T-helper 2 cell treated with Interferon-gamma antibody and Interleukin-4, amounts not matched to agents 5 μg/mL and 100 μg/mL, for 36 hours (primary cell): ENCODE results near the gene ZBTB46.
"Not testable (repeated sequence)": the region's sequence is repeated elsewhere in the genome, so short reads cannot be mapped to it uniquely, and the experiment has no call there.

Experiments
- DNase-seq: peaks from one replicate; pipeline ENCODE4 v3.0.0; 2021; ENCODE audit warnings: low spot score
- H3K27ac Mint-ChIP-seq: one replicate; pipeline ENCODE4 v1.8.0; 2021; ENCODE audit warnings: mild to moderate bottlenecking, mixed read lengths
- H3K27me3 Mint-ChIP-seq: one replicate; pipeline ENCODE4 v1.8.0; 2021; ENCODE audit warnings: low read depth, mixed read lengths
- H3K36me3 Mint-ChIP-seq: one replicate; pipeline ENCODE4 v1.8.0; 2021; ENCODE audit warnings: low read depth, mixed read lengths
- H3K4me1 Mint-ChIP-seq: one replicate; pipeline ENCODE4 v1.8.0; 2021; ENCODE audit warnings: low read depth, mixed read lengths
- H3K4me3 Mint-ChIP-seq: one replicate; pipeline ENCODE4 v1.8.0; 2022; ENCODE audit warnings: mild to moderate bottlenecking, moderate library complexity, mixed read lengths
- H3K9me3 Mint-ChIP-seq: one replicate; pipeline ENCODE4 v1.8.0; 2021; ENCODE audit warnings: mixed read lengths

ZBTB46 gene

GRCh38 chr20:63730189-63730733 lies 100.8 kb downstream of the ZBTB46 start:
- not testable (repeated sequence) for DNase-seq, H3K27ac Mint-ChIP-seq, H3K4me3 Mint-ChIP-seq, H3K27me3 Mint-ChIP-seq, H3K9me3 Mint-ChIP-seq
- H3K4me1 Mint-ChIP-seq: peaks cover 38% of the 10 kb centered on the region
- H3K36me3 Mint-ChIP-seq: peaks cover 44% of the 10 kb centered on the region

- H3K27ac Mint-ChIP-seq, H3K27me3 Mint-ChIP-seq, DNase-seq, H3K4me3 Mint-ChIP-seq: not testable (repeated sequence)
- H3K4me1 Mint-ChIP-seq: peaks cover 17% of the 10 kb centered on the region
- H3K36me3 Mint-ChIP-seq: peaks cover 70% of the 10 kb centered on the region
- peaks cover 17% of the 10 kb centered on the region for H3K9me3 Mint-ChIP-seq
Measured at GRCh38 chr20:63722967-63723622, 108.0 kb downstream of the ZBTB46 start.

- Mint-ChIP-seq H3K27ac (no peak overlapping the region), H3K36me3 (peaks cover 77% of the 10 kb centered on the region), H3K4me1 (peaks cover 8% of the 10 kb centered on the region), H3K27me3 (no peaks in the 10 kb centered on the region), H3K9me3 (peaks cover 24% of the 10 kb centered on the region), H3K4me3 (no peak overlapping the region)
- DNase-seq: no peak
Measured at GRCh38 chr20:63718996-63719395, 112.1 kb downstream of the ZBTB46 start.

- no peak for DNase-seq
- Mint-ChIP-seq H3K4me3 (no peak overlapping the region), H3K9me3 (peaks cover 28% of the 10 kb centered on the region), H3K4me1 (peaks cover 11% of the 10 kb centered on the region), H3K27me3 (no peaks in the 10 kb centered on the region), H3K36me3 (peaks cover 77% of the 10 kb centered on the region), H3K27ac (no peak overlapping the region)
Measured at GRCh38 chr20:63714858-63715257, 116.2 kb downstream of the ZBTB46 start.

GRCh38 chr20:63712191-63712590 lies 118.9 kb downstream of the ZBTB46 start:
- no peak overlapping the region for H3K27ac Mint-ChIP-seq
- H3K36me3 Mint-ChIP-seq: peaks cover 74% of the 10 kb centered on the region
- H3K4me3 Mint-ChIP-seq: no peak overlapping the region

GRCh38 chr20:63711085-63711645 lies 119.9 kb downstream of the ZBTB46 start:
- peak overlapping the region; percentile 71 for H3K4me3 Mint-ChIP-seq

More at GRCh38 chr20:63712191-63712590, 118.9 kb downstream of the ZBTB46 start:
- Mint-ChIP-seq H3K9me3 (peaks cover 17% of the 10 kb centered on the region), H3K4me1 (peaks cover 19% of the 10 kb centered on the region), H3K27me3 (no peaks in the 10 kb centered on the region)
- no peak for DNase-seq

GRCh38 chr20:63709149-63709527 lies 121.9 kb downstream of the ZBTB46 start:
- H3K27ac Mint-ChIP-seq: no peak overlapping the region
- peaks cover 68% of the 10 kb centered on the region for H3K36me3 Mint-ChIP-seq
- peaks cover 37% of the 10 kb centered on the region for H3K4me1 Mint-ChIP-seq
- H3K9me3 Mint-ChIP-seq: peaks cover 5% of the 10 kb centered on the region
- H3K4me3 Mint-ChIP-seq: peak overlapping the region; percentile 88
- H3K27me3 Mint-ChIP-seq: no peaks in the 10 kb centered on the region
- no peak for DNase-seq

More at GRCh38 chr20:63711085-63711645, 119.9 kb downstream of the ZBTB46 start:
- no peaks in the 10 kb centered on the region for H3K27me3 Mint-ChIP-seq
- peaks cover 74% of the 10 kb centered on the region for H3K36me3 Mint-ChIP-seq
- DNase-seq: no peak
- no peak overlapping the region for H3K27ac Mint-ChIP-seq
- H3K9me3 Mint-ChIP-seq: peaks cover 14% of the 10 kb centered on the region
- H3K4me1 Mint-ChIP-seq: peaks cover 28% of the 10 kb centered on the region

GRCh38 chr20:63708301-63709148 lies 122.5 kb downstream of the ZBTB46 start:
- no peak for DNase-seq
- Mint-ChIP-seq H3K36me3 (peaks cover 65% of the 10 kb centered on the region), H3K27me3 (no peaks in the 10 kb centered on the region), H3K9me3 (peaks cover 5% of the 10 kb centered on the region), H3K4me3 (peak overlapping the region; percentile 88), H3K27ac (peak overlapping the region; percentile 67), H3K4me1 (peaks cover 37% of the 10 kb centered on the region)

GRCh38 chr20:63707558-63708300 lies 123.3 kb downstream of the ZBTB46 start, which contains the start of the genes ARFRP1 and ZGPAT:
ARFRP1 (minus strand) TSS chr20:63707976; CDS start chr20:63707091, 885 bp downstream.
ZGPAT (plus strand) TSS chr20:63708039; CDS start chr20:63708581, 542 bp downstream.
- peak; percentile 91 for DNase-seq
- peak within 1 kb of the TSS; percentile 94 for H3K4me3 Mint-ChIP-seq
- peaks cover 63% of the 10 kb centered on the region for H3K36me3 Mint-ChIP-seq
- H3K27me3 Mint-ChIP-seq: no peaks in the 10 kb centered on the region
- H3K27ac Mint-ChIP-seq: peak within 1 kb of the TSS; percentile 88
- peaks cover 37% of the 10 kb centered on the region for H3K4me1 Mint-ChIP-seq
- H3K9me3 Mint-ChIP-seq: peaks cover 5% of the 10 kb centered on the region

- H3K9me3 Mint-ChIP-seq: no peaks in the 10 kb centered on the region
- peak overlapping the region; percentile 94 for H3K4me3 Mint-ChIP-seq
- peak overlapping the region; percentile 88 for H3K27ac Mint-ChIP-seq
- no peaks in the 10 kb centered on the region for H3K27me3 Mint-ChIP-seq
- peaks cover 33% of the 10 kb centered on the region for H3K4me1 Mint-ChIP-seq
- H3K36me3 Mint-ChIP-seq: peaks cover 56% of the 10 kb centered on the region
- peak; percentile 52 for DNase-seq
Measured at GRCh38 chr20:63706852-63707557, 124.1 kb downstream of the ZBTB46 start.

- H3K9me3 Mint-ChIP-seq: no peaks in the 10 kb centered on the region
- peak overlapping the region; percentile 94 for H3K4me3 Mint-ChIP-seq
- no peak for DNase-seq
- H3K4me1 Mint-ChIP-seq: peaks cover 33% of the 10 kb centered on the region
- peaks cover 49% of the 10 kb centered on the region for H3K36me3 Mint-ChIP-seq
- peak overlapping the region; percentile 88 for H3K27ac Mint-ChIP-seq
- H3K27me3 Mint-ChIP-seq: no peaks in the 10 kb centered on the region
Measured at GRCh38 chr20:63706027-63706695, 124.9 kb downstream of the ZBTB46 start.

- Mint-ChIP-seq H3K36me3 (peaks cover 42% of the 10 kb centered on the region), H3K27me3 (no peaks in the 10 kb centered on the region), H3K27ac (no peak overlapping the region), H3K4me3 (peak overlapping the region; percentile 18), H3K4me1 (peaks cover 27% of the 10 kb centered on the region), H3K9me3 (no peaks in the 10 kb centered on the region)
- no peak for DNase-seq
Measured at GRCh38 chr20:63705232-63706026, 125.6 kb downstream of the ZBTB46 start.
